ENCODE data around the gene MRPS2. TPM values are rescaled to one million over a fixed set of nuclear protein-coding genes. Genes with fewer than 3 reads are reported as not detected.

Gene MRPS2
- total and polyA plus RNA-seq, 8 donors, result 21.9 to 43.3 (median 38.0) TPM

DNA sequence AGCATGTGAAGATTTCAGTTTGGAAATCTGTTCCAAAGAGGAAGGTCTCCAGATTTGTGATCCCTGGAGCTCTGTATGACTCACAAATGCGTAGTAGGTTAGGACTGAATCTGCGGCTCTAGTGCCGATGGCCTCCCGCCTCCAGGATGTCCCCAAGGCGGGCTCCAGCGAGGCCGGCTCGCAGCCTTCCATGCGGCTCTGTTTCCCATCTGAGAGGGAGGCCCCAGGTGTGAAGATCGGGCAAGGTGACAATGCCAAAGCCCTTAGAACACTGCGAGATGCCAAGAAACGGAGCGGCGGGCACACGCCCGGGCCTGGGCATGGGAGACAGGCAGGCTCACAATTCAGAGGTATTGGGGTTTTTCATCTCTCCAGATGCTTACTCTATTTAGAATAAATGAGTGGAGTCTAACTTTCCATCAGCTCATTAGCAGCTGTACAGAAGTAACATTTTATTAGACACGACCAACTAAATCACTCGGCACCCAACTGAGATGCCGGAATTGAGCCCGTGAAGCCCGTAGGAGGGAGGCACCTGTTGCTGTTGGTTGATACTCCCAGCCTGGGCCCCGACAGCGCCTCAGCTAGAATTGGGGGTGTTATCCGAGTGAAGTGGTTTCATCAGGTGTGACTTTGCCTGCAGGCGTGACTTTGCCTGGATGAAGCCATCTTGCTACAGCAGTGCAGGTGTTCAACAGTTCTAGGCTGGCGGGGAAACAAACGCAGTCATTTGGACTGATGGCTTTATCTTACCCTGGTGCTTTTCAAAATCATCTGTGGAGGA is 7.4 kb upstream of the MRPS2 start:
- no peak overlapping the region for H3K27ac ChIP-seq
- no peaks in the 10 kb centered on the region for H3K9me3 ChIP-seq
- TF ChIP-seq, protein P1, sequence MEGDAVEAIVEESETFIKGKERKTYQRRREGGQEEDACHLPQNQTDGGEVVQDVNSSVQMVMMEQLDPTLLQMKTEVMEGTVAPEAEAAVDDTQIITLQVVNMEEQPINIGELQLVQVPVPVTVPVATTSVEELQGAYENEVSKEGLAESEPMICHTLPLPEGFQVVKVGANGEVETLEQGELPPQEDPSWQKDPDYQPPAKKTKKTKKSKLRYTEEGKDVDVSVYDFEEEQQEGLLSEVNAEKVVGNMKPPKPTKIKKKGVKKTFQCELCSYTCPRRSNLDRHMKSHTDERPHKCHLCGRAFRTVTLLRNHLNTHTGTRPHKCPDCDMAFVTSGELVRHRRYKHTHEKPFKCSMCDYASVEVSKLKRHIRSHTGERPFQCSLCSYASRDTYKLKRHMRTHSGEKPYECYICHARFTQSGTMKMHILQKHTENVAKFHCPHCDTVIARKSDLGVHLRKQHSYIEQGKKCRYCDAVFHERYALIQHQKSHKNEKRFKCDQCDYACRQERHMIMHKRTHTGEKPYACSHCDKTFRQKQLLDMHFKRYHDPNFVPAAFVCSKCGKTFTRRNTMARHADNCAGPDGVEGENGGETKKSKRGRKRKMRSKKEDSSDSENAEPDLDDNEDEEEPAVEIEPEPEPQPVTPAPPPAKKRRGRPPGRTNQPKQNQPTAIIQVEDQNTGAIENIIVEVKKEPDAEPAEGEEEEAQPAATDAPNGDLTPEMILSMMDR (IDR thresholded peaks at IDR 0.05), result no peak
- ATAC-seq, result no peak
- H3K4me1 ChIP-seq, result no peaks in the 10 kb centered on the region
- H3K36me3 ChIP-seq, result peaks cover 0 to 13% of the 10 kb centered on the region in 2 donors
- intact Hi-C loops (cut with DNase I), result no loop called here
- no peak overlapping the region for H3K4me3 ChIP-seq
- DNase-seq, result peak in 1 of 4 donors; percentile 50
- no peaks in the 10 kb centered on the region for H3K27me3 ChIP-seq

DNA sequence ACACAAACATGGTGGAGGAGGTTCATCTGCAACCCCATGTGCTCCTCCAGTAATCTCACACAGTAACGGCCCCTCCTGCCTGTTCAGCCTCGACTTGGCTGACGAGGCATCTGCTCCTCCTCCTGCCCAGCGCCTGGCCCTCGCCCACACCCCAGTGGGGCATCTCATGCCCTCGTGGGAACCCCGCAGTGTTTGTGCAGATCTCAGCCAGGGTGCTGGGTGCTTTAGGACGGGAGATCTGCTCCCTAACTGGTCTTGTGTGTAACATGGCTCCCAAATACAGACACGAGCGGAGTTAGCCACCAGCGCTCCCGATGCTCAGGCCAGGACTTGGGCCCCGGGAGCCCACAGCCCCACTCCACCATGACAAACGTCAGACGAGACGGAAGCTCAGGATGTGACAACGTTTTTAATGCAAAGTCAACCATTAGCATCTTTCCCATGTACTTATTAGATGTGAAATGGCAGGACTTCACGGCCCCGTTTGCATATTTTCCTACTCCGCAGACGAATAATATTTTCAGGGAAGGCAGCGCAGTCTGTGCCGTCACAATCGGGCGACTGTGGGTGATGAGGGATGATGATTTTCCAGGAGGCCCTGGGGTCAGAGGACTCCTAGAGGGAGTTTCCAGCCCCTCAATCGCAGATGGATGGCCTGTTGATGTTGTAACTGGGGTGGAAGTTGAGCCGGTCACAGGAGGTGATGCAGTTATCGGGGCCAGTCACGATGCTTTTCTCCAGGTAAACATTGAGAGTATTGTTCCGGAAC is 5.5 kb upstream of the MRPS2 start:
- TF ChIP-seq, protein P1 (IDR thresholded peaks at IDR 0.05), result no peak
- peaks cover 0 to 9% of the 10 kb centered on the region in 2 donors for H3K4me1 ChIP-seq
- DNase-seq (peak in 2 of 4 donors; percentile 12 to 61), ATAC-seq (no peak)
- H3K36me3 ChIP-seq, result no peaks in the 10 kb centered on the region
- no peak overlapping the region for H3K4me3 ChIP-seq
- H3K27ac ChIP-seq, result no peak overlapping the region
- H3K9me3 ChIP-seq, result no peaks in the 10 kb centered on the region
- H3K27me3 ChIP-seq, result no peaks in the 10 kb centered on the region
- intact Hi-C loops (cut with DNase I), result no loop called here

DNA sequence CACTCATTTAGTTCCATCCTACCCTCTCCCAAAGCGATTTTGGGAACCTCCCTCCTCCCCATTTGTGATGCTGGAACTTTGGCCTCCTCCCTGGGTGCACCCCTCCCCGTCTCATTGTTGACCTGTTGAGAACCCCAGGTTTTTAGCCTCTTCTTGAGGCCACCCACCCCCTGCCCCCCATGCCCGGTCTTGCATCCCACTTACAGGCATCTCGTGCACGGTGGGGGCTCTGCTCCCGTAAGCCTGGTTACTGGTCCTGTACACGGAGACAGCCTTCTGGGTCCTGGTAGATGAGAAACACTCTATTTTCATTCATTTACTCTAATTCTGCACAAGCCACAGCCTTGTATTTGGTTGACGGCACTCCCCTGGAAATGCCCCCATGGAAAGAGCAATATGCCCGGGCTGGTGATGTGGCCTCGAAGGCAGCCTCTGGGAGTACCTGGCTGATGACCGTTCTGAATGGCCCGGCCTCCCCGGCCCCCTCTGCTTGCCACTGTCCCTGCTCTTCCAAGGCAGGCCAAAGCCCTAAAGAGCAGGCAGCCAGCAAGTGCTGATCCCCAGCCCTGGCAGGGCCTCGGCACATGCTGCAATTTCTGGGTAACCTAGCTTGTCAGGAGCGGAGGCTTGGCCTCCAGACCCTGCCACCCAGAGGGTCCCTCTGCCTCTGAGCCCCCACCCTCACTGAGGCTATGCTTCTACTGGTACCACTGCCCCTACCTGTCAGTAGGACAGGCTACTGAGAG is 1.9 kb upstream of the MRPS2 start:
- TF ChIP-seq, protein P1 (IDR thresholded peaks at IDR 0.05), result no peak
- no peaks in the 10 kb centered on the region for H3K27me3 ChIP-seq

DNA sequence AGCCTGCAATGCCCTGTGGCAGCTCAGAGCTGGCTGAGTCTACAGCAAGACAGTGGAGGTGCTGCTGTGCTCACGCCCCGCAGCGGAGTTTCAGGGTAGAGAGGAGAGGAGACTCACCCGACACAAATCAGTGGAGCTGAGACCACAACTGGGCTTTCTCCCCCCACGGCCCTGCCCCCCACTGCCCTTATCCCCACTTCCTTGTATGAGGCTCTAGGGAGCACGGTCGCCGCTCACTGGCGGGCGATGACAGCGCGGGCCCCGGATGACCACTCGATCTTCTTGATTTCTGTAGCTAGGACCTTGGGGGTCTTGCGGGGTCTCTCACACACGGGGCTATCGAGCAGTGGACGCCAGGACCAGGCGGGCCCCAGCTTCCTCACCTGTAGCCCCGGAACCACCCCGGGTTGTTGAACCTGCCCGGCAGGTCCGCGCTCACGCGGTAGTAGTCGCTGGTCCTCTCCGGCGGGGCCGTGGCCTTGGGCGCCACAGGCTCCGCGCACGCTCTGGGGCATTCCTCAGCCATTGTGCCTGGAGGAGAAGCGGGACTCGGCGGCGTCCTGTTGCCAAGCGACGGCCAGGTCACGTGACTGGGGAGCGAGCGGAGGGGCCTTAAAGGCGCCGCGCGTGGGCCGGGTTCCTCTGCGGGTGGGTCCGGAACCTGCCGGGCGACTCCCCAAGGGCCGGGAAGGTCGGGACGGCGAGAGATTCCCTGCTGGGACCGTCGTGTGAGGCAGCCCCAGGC is 984 bp upstream of the MRPS2 start:
- ATAC-seq (peak; percentile 87), DNase-seq (peak; percentile 88 to 99 (median 93))
- H3K4me3 ChIP-seq, result peak overlapping the region; percentile 94 to 98
- TF ChIP-seq, protein P1 (IDR thresholded peaks at IDR 0.05), result no peak
- H3K27ac ChIP-seq, result peak overlapping the region; percentile 2 to 81
- H3K4me1 ChIP-seq, result peaks cover 7 to 30% of the 10 kb centered on the region in 2 donors
- intact Hi-C loops (cut with DNase I), result no loop called here
- H3K27me3 ChIP-seq, result no peaks in the 10 kb centered on the region
- H3K36me3 ChIP-seq, result peaks cover 0 to 27% of the 10 kb centered on the region in 2 donors
- no peaks in the 10 kb centered on the region for H3K9me3 ChIP-seq

More for the DNA sequence above, 1.9 kb upstream of the MRPS2 start:
- H3K36me3 ChIP-seq, result peaks cover 0 to 18% of the 10 kb centered on the region in 2 donors
- peaks cover 7 to 30% of the 10 kb centered on the region in 2 donors for H3K4me1 ChIP-seq
- no peaks in the 10 kb centered on the region for H3K9me3 ChIP-seq
- intact Hi-C loops (cut with DNase I), result no loop called here
- H3K27ac ChIP-seq, result no peak overlapping the region
- ATAC-seq (no peak), DNase-seq (peak in 1 of 4 donors; percentile 45)
- H3K4me3 ChIP-seq, result no peak overlapping the region

Data from left lung (tissue), 10 donors.